Neutrophil (primary cell): Measurements from ENCODE around the gene SNTB2.

ENCODE experiments used
- H3K27ac ChIP-seq: fragments of 200-600 bp; sonication (generic); 2 replicates; pipeline ENCODE4 v1.5.1; 2016; ENCODE audit warnings: mild to moderate bottlenecking, moderate library complexity
- H3K27me3 ChIP-seq: fragments of 200-600 bp; sonication (generic); 2 replicates; pipeline ENCODE4 v1.6.0; 2016; ENCODE audit warnings: mild to moderate bottlenecking
- H3K36me3 ChIP-seq: fragments of 200-600 bp; sonication (generic); 2 replicates; pipeline ENCODE4 v1.5.1; 2017
- H3K4me1 ChIP-seq, 2 experiments: fragments of 200-600 bp in 1 of 2; sonication (generic) in 1 of 2; 1 replicate in 1 of 2; 2 replicates in 1 of 2; pipeline versions ENCODE4 v1.5.1 to v1.6.1; 2013 to 2016; ENCODE audit warnings: low read depth in 1 of 2, low read length in 1 of 2, mild to moderate bottlenecking in 1 of 2, moderate library complexity in 1 of 2; ENCODE audit not compliant: control insufficient read depth in 1 of 2, insufficient read depth in 1 of 2
- H3K4me3 ChIP-seq, 2 experiments: fragments of 200-600 bp in 1 of 2; sonication (generic) in 1 of 2; 1 replicate in 1 of 2; 2 replicates in 1 of 2; pipeline ENCODE4 v1.5.1; 2013 to 2016; ENCODE audit warnings: low read depth in 1 of 2, low read length in 1 of 2, mild to moderate bottlenecking in 1 of 2, moderate library complexity in 1 of 2
- H3K9me3 ChIP-seq: fragments of 200-600 bp; sonication (generic); 2 replicates; pipeline ENCODE4 v1.5.1; 2016
- CTCF ChIP-seq: fragments of 200-600 bp; sonication (generic); IDR thresholded peaks from 2 replicates; pipeline ENCODE4 v1.5.1; 2016; ENCODE audit warnings: antibody characterized with exemption

The SNTB2 gene

GRCh38 chr16:69188236-69188549 lies 1.2 kb downstream of the SNTB2 start:
- H3K27me3 ChIP-seq, result peaks cover 17% of the 10 kb centered on the region
- H3K36me3 ChIP-seq, result no peaks in the 10 kb centered on the region
- H3K27ac ChIP-seq, result no peak overlapping the region
- no peaks in the 10 kb centered on the region for H3K9me3 ChIP-seq
- peak overlapping the region; percentile 81 to 89 for H3K4me3 ChIP-seq
- TF ChIP-seq CTCF, result no peak
- H3K4me1 ChIP-seq, result peaks cover 51 to 53% of the 10 kb centered on the region in 2 experiments

GRCh38 chr16:69188716-69189115 lies 1.8 kb downstream of the SNTB2 start:
- peaks cover 51 to 53% of the 10 kb centered on the region in 2 experiments for H3K4me1 ChIP-seq
- no peaks in the 10 kb centered on the region for H3K36me3 ChIP-seq
- peaks cover 17% of the 10 kb centered on the region for H3K27me3 ChIP-seq
- H3K4me3 ChIP-seq, result peak overlapping the region; percentile 10 to 81
- no peaks in the 10 kb centered on the region for H3K9me3 ChIP-seq
- no peak for TF ChIP-seq CTCF
- H3K27ac ChIP-seq, result no peak overlapping the region

- no peaks in the 10 kb centered on the region for H3K9me3 ChIP-seq
- H3K4me3 ChIP-seq, result peak overlapping the region in 1 of 2 experiments; percentile 13
- no peaks in the 10 kb centered on the region for H3K36me3 ChIP-seq
- peaks cover 17% of the 10 kb centered on the region for H3K27me3 ChIP-seq
- H3K4me1 ChIP-seq, result peaks cover 51 to 53% of the 10 kb centered on the region in 2 experiments
- no peak for TF ChIP-seq CTCF
- peak overlapping the region; percentile 80 for H3K27ac ChIP-seq
Observed at GRCh38 chr16:69190046-69190588, 3.2 kb downstream of the SNTB2 start.

GRCh38 chr16:69190598-69190997 lies 3.6 kb downstream of the SNTB2 start:
- H3K4me3 ChIP-seq, result peak overlapping the region in 1 of 2 experiments; percentile 13
- H3K9me3 ChIP-seq, result no peaks in the 10 kb centered on the region
- no peaks in the 10 kb centered on the region for H3K36me3 ChIP-seq
- peaks cover 49 to 51% of the 10 kb centered on the region in 2 experiments for H3K4me1 ChIP-seq
- TF ChIP-seq CTCF, result no peak
- peak overlapping the region; percentile 80 for H3K27ac ChIP-seq
- peaks cover 17% of the 10 kb centered on the region for H3K27me3 ChIP-seq

- H3K4me1 ChIP-seq, result peaks cover 44 to 46% of the 10 kb centered on the region in 2 experiments
Observed at GRCh38 chr16:69191136-69191535, 4.2 kb downstream of the SNTB2 start.

More at GRCh38 chr16:69191136-69191535, 4.2 kb downstream of the SNTB2 start:
- Histone ChIP-seq H3K9me3 (no peaks in the 10 kb centered on the region), H3K27me3 (peaks cover 17% of the 10 kb centered on the region), H3K4me3 (peak overlapping the region in 1 of 2 experiments; percentile 13), H3K36me3 (no peaks in the 10 kb centered on the region), H3K27ac (peak overlapping the region; percentile 80)
- TF ChIP-seq CTCF, result no peak
